ENCODE measurements around the gene COA8.

GRCh38 chr14:103548463-103549351 lies 14.1 kb upstream of the COA8 start:
- TF ChIP-seq CTCF (IDR thresholded peaks at IDR 0.05 in 8 of 11, conservative IDR thresholded peaks at IDR 0.05 in 3 of 11) (no peak), POLR2AphosphoS5 (IDR thresholded peaks at IDR 0.05) (no peak), POLR2A (IDR thresholded peaks at IDR 0.05) (no peak)

Measured in spleen (tissue), 7 donors.